SKM-1 (cell line): ENCODE measurements around the gene OVCA2.

Experiments
- DNase-seq: peaks from one replicate; lab custom pipeline; 2025; ENCODE audit not compliant: unreplicated experiment; lab: John Stamatoyannopoulos, UW

OVCA2 gene

GRCh38 chr17:2030779-2031163 is 11.1 kb upstream of the OVCA2 start:
- no peak for DNase-seq

- DNase-seq, result no peak
Measured at GRCh38 chr17:2033153-2033552, 8.7 kb upstream of the OVCA2 start.

- no peak for DNase-seq
Measured at GRCh38 chr17:2034157-2034556, 7.7 kb upstream of the OVCA2 start.

DNA sequence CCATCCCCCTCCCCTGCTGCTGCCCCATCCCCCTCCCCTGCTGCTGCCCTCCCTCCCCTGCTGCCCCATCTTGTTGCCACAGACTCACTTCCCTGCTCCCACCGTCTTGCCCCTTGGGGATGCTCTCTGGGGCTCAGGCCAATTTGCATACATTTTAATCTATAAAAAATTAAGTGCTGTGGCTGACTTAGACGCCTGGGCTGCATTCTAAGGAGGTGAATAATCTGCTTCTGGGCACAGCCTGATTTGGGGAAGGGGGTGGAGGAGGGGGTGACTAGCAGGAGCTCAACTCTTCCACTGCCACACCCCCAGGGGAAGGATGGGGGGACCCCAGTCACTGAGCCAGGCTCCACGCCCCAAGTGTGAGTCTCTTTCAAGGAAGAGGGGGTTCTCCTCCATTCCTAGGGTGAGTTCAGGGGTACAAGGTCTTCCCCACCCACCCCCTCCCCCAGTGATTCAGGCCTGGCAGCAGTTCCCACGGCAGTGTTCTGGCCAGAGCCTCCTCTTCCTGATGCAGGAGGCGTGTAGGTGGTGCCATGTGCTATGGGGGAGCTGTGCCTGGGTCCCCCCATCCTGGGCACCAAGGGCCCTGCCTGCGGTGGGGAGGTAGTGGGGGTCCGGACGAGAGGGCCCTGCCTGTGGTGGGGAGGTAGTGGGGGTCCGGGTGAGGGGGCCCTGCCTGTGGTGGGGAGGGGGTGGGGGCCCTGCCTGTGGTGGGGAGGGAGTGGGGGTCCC is 6.8 kb upstream of the OVCA2 start:
- no peak for DNase-seq

DNA sequence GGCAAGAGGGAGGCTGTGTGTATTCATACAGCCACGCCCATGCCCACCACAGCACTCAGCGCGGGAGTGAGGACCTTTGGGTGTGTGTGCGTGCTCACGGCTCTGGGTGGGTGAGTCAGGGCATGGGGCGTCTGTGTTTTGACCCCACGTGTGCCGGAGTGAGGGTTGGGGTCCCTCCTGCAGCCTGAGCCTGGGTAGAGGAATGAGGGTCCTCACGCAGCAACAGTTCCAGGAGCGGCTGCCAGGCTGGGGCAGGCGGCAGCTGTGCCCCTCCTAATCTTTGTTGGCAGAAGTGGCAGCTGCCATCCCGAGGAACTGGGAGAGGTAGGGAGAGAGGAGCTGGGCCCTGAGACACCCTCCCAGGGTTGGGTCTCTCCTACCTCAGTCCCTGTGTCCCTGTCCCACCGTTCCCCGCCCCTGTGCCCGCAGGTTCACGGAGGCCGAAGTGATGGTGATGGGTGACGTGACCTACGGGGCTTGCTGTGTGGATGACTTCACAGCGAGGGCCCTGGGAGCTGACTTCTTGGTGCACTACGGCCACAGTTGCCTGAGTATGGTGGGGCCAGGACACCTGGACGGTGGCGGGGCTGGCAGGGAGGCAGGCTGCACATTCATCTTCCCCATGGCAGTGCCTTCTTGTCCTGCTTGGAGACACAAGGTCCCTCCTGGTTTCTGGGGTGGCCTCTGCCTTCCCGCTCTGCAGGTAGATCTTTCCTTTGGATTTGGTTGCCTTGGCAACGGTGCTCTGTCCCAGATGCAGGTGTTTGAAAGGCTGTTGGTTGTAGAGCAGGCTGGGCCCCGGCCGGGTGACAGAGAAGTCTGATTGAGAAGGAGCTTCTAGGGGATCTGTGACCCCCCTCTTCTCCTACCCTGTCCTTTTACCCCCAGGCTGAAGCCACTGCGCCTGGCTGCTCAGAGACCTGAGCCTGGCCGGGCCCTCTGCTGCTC is 6.0 kb upstream of the OVCA2 start:
- no peak for DNase-seq

GRCh38 chr17:2037155-2037554 is 4.7 kb upstream of the OVCA2 start:
- no peak for DNase-seq

- DNase-seq, result no peak
Measured at GRCh38 chr17:2040219-2040827, 1.5 kb upstream of the OVCA2 start.

- no peak for DNase-seq
Measured at GRCh38 chr17:2040942-2041560, 771 bp upstream of the OVCA2 start.

- DNase-seq, result no peak
Measured at GRCh38 chr17:2042390-2042847, 597 bp downstream of the OVCA2 start.

GRCh38 chr17:2042933-2043332 is 1.1 kb downstream of the OVCA2 start:
- no peak for DNase-seq

- DNase-seq, result no peak
Measured at GRCh38 chr17:2043785-2044184, 2.0 kb downstream of the OVCA2 start.

DNA sequence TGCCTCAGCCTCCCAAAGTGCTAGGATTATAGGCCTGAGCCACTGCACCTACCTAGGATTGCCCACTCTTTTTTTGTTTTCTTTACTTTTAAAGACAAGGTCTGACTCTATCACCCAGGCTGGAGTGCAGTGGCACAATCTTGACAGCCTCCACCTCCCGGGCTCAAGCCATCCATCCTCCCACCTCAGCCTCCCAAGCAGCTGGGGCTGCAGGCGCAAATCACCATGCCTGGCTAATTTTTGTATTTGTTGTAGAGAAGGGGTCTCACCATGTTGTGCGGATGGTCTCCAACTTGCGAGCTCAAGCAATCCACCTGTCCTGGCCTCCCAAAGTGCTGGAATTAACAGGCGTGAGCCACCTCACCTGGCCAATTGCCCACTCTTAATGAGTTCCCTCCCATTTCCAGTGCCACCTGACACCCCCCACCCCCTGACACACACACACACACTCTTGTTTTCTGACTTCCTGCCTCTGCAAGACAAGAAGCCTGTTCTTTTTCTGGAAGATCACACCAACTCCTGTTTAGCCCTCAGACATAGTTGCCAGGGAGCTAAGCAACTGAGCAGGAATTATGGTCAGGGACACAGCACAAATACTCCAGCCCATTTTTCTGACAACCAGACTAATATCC is 2.6 kb downstream of the OVCA2 start:
- no peak for DNase-seq

DNA sequence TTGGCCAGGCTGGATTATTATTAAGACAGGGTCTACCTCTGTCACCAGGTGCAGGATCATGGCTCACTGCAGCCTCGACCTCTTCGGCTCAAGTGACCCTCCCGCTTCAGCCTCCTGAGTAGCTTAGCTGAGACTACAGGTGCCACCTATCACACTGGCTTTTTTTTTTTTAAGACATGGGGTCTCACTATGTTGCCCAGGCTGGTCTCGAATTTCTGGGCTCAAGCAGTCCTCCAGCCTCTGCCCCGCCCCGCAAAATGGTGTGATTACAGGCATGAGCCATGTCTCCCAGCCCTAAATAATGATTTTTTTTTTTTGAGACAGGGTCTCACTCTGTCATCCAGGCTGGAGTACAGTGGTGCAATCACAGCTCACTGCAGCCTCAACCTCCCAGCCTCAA is 5.8 kb downstream of the OVCA2 start:
- DNase-seq, result no peak

GRCh38 chr17:2048805-2049204 is 7.0 kb downstream of the OVCA2 start:
- no peak for DNase-seq

- no peak for DNase-seq
Measured at GRCh38 chr17:2049333-2050299, 7.8 kb downstream of the OVCA2 start.

- no peak for DNase-seq
Measured at GRCh38 chr17:2050300-2051060, 8.7 kb downstream of the OVCA2 start.

DNA sequence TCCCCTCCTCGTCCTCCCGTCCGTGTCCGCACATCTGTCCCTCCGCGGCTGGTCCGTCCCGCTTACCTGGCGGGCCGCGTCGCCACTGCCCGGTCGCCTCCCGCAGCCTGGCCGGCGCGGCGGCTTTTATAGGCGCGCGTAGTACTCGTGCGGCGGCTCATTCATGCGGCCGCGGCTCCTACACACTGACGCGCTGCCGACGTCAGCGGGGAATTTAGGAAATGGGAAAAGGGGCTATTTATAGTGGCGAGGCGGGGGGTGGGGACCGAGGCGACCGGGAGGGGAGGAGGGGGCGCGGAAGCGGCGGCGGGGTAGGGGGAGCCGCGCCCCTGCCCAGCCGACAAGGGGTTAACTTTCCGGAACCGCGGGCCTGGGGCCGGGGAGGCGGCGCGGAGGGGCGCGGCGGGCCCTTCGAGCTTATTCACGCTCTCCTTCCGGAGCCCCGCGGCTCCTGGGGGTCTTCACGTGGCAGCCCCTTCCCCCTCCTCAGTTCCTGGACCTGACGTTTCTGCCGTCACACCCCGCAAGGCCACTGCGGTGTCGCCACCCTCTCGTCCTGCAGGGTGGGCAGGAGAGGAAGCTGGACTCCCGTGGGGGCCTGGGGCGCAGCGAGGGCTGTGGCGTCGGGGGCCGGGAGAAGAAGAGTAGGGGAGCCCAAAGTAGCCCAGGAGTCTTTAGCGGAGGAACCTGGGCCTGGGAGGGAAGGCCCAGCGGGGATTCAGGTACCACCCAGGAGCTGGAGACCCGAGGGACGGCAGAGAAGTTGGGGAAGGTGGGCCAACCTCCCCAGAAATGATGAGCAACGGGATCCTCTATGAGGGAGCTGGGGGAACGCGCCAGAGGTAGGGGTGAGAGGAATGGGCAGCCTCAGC is 9.5 kb downstream of the OVCA2 start:
- no peak for DNase-seq
